KOPT-K1 (cell line): ENCODE results near the gene IP6K2.

ENCODE experiments used
- H3K27ac ChIP-seq: fragments of 200-600 bp; sonication (generic); 2 replicates; pipeline ENCODE4 v1.5.1; 2016; ENCODE audit warnings: antibody characterized with exemption, mild to moderate bottlenecking, low read depth, low read length; ENCODE audit not compliant: poor library complexity, severe bottlenecking
- H3K36me3 ChIP-seq: fragments of 200-600 bp; sonication (generic); 2 replicates; pipeline ENCODE4 v1.5.1; 2017; ENCODE audit warnings: antibody characterized with exemption, mild to moderate bottlenecking, low read length, moderate library complexity; ENCODE audit not compliant: insufficient read depth
- H3K9me3 ChIP-seq: fragments of 200-600 bp; sonication (generic); 2 replicates; pipeline ENCODE4 v1.5.1; 2017; ENCODE audit warnings: antibody characterized with exemption, low read length, mild to moderate bottlenecking; ENCODE audit not compliant: insufficient read depth, poor library complexity, severe bottlenecking

The IP6K2 gene

GRCh38 chr3:48674505-48674904 lies 42.5 kb downstream of the IP6K2 start:
- H3K9me3 ChIP-seq = no peaks in the 10 kb centered on the region
- H3K36me3 ChIP-seq = peaks cover 79% of the 10 kb centered on the region
- no peak overlapping the region for H3K27ac ChIP-seq

- H3K9me3 ChIP-seq = no peaks in the 10 kb centered on the region
Measured at GRCh38 chr3:48672522-48672921, 44.5 kb downstream of the IP6K2 start.

GRCh38 chr3:48664929-48665328 lies 52.1 kb downstream of the IP6K2 start:
- H3K9me3 ChIP-seq = peaks cover 9% of the 10 kb centered on the region
- 0 out of 2 replicates have a peak, but pooled peaks cover 10% of the 10 kb centered on the region for H3K36me3 ChIP-seq
- no peak overlapping the region for H3K27ac ChIP-seq

More at GRCh38 chr3:48672522-48672921, 44.5 kb downstream of the IP6K2 start:
- no peak overlapping the region for H3K27ac ChIP-seq
- H3K36me3 ChIP-seq = peaks cover 59% of the 10 kb centered on the region; the same call in 1 of the 2 replicates

- no peak overlapping the region for H3K27ac ChIP-seq
- peaks cover 9% of the 10 kb centered on the region for H3K9me3 ChIP-seq
- 0 out of 2 replicates have a peak, but pooled peaks cover 10% of the 10 kb centered on the region for H3K36me3 ChIP-seq
Measured at GRCh38 chr3:48664313-48664644, 52.7 kb downstream of the IP6K2 start.

- H3K36me3 ChIP-seq = 0 out of 2 replicates have a peak, but pooled peaks cover 10% of the 10 kb centered on the region
- peaks cover 9% of the 10 kb centered on the region for H3K9me3 ChIP-seq
- H3K27ac ChIP-seq = no peak overlapping the region
Measured at GRCh38 chr3:48663489-48664312, 53.3 kb downstream of the IP6K2 start.

- Histone ChIP-seq H3K27ac (no peak within 1 kb of the TSS), H3K36me3 (0 out of 2 replicates have a peak, but pooled peaks cover 10% of the 10 kb centered on the region), H3K9me3 (peaks cover 9% of the 10 kb centered on the region)
Measured at GRCh38 chr3:48662753-48663488, 54.1 kb downstream of the IP6K2 start, which contains the start of gene CELSR3. Gene CELSR3, minus strand, starts transcription at chr3:48662886. Its CDS starts 252 bp downstream, at chr3:48662634.

GRCh38 chr3:48662145-48662752 lies 54.8 kb downstream of the IP6K2 start:
- Histone ChIP-seq H3K36me3 (0 out of 2 replicates have a peak, but pooled peaks cover 10% of the 10 kb centered on the region), H3K9me3 (peaks cover 9% of the 10 kb centered on the region), H3K27ac (no peak overlapping the region)

- H3K9me3 ChIP-seq = peaks cover 9% of the 10 kb centered on the region
- H3K27ac ChIP-seq = no peak overlapping the region
- 0 out of 2 replicates have a peak, but pooled peaks cover 10% of the 10 kb centered on the region for H3K36me3 ChIP-seq
Measured at GRCh38 chr3:48661501-48662144, 55.4 kb downstream of the IP6K2 start.

GRCh38 chr3:48660800-48661400 lies 56.1 kb downstream of the IP6K2 start:
- H3K36me3 ChIP-seq = 0 out of 2 replicates have a peak, but pooled peaks cover 10% of the 10 kb centered on the region
- no peak overlapping the region for H3K27ac ChIP-seq

GRCh38 chr3:48656841-48657281 lies 60.2 kb downstream of the IP6K2 start:
- peaks cover 34% of the 10 kb centered on the region for H3K36me3 ChIP-seq

More at GRCh38 chr3:48660800-48661400, 56.1 kb downstream of the IP6K2 start:
- H3K9me3 ChIP-seq = peaks cover 9% of the 10 kb centered on the region

GRCh38 chr3:48656061-48656840 lies 60.8 kb downstream of the IP6K2 start:
- Histone ChIP-seq H3K27ac (peak overlapping the region; percentile 72), H3K9me3 (no peaks in the 10 kb centered on the region), H3K36me3 (peaks cover 41% of the 10 kb centered on the region)

More at GRCh38 chr3:48656841-48657281, 60.2 kb downstream of the IP6K2 start:
- no peaks in the 10 kb centered on the region for H3K9me3 ChIP-seq
- H3K27ac ChIP-seq = peak overlapping the region; percentile 72

- Histone ChIP-seq H3K36me3 (peaks cover 47% of the 10 kb centered on the region), H3K27ac (peak overlapping the region; percentile 72), H3K9me3 (no peaks in the 10 kb centered on the region)
Measured at GRCh38 chr3:48655606-48656005, 61.4 kb downstream of the IP6K2 start.

- Histone ChIP-seq H3K9me3 (no peaks in the 10 kb centered on the region), H3K27ac (no peak overlapping the region), H3K36me3 (peaks cover 52% of the 10 kb centered on the region)
Measured at GRCh38 chr3:48655063-48655462, 62.0 kb downstream of the IP6K2 start.
